Panc1 (cell line): ENCODE measurements around the gene ZFYVE28. TPM values are rescaled to one million over a fixed set of nuclear protein-coding genes. Genes with fewer than 3 reads are reported as not detected.

Source experiments
- ATAC-seq: fragments of 200-7000 bp; cut with Tn5 transposase; 2 replicates; pipeline ENCODE4 v1.9.1; 2020; ENCODE audit warnings: mild to moderate bottlenecking, moderate library complexity
- BruUV-seq: library from RNA; stranded (reverse); fragments of 400-500 nt; replicated peaks from 2 replicates; lab custom pipeline; 2021; lab: Mats Ljungman, UMichigan
- CTCF ChIA-PET: fragments of 300-600 bp; sonication (Branson Sonifier 250); formaldehyde crosslinking; loops from one replicate; lab custom pipeline; 2022; ENCODE audit warnings: antibody characterized with exemption; lab: Charles Lee
- POLR2A ChIA-PET: fragments of 300-600 bp; sonication (Branson Sonifier 250); formaldehyde crosslinking; loops from one replicate; lab custom pipeline; 2022; ENCODE audit warnings: antibody characterized with exemption; lab: Charles Lee
- DNase-seq: peaks from one replicate; pipeline ENCODE4 v3.0.0-alpha.2; 2010; ENCODE audit warnings: low read depth, low spot score
- H3K27ac ChIP-seq: 2 replicates; pipeline ENCODE4 v1.5.1; 2011; ENCODE audit warnings: mild to moderate bottlenecking, low read length, inconsistent platforms
- H3K27me3 ChIP-seq: fragments of 200-500 bp; sonication (Bioruptor generic); 2 replicates; pipeline ENCODE4 v1.6.0; 2014; ENCODE audit warnings: low read length, inconsistent platforms; ENCODE audit not compliant: control insufficient read depth, insufficient read depth
- H3K36me3 ChIP-seq: fragments of 200-500 bp; sonication (Bioruptor generic); 2 replicates; pipeline ENCODE4 v1.5.1; 2014; ENCODE audit warnings: inconsistent platforms, mild to moderate bottlenecking, low read length, moderate library complexity; ENCODE audit not compliant: control insufficient read depth, insufficient read depth
- H3K4me1 ChIP-seq: 2 replicates; pipeline ENCODE4 v1.5.1; 2011; ENCODE audit warnings: inconsistent platforms, mild to moderate bottlenecking, low read length, moderate library complexity; ENCODE audit not compliant: control insufficient read depth, insufficient read depth
- H3K4me3 ChIP-seq, 2 experiments: 2 replicates each; pipeline ENCODE4 v1.5.1; 2011 to 2012; ENCODE audit warnings: low read depth in 2 of 2, low read length in 2 of 2, mild to moderate bottlenecking in 2 of 2, inconsistent platforms in 1 of 2, moderate library complexity in 1 of 2
- H3K9me3 ChIP-seq: fragments of 200-500 bp; sonication (Bioruptor generic); 2 replicates; pipeline ENCODE4 v1.5.1; 2014; ENCODE audit warnings: low read depth, mild to moderate bottlenecking, inconsistent platforms, low read length, moderate library complexity; ENCODE audit not compliant: control insufficient read depth, insufficient read depth
- CTCF ChIP-seq: fragments of 450-650 bp; IDR thresholded peaks from 2 replicates; pipeline ENCODE4 v1.5.1; 2017; ENCODE audit warnings: mild to moderate bottlenecking
- POLR2AphosphoS5 ChIP-seq: IDR thresholded peaks from 2 replicates; pipeline ENCODE4 v1.6.1; 2012; ENCODE audit warnings: mild to moderate bottlenecking, low read depth, low read length, moderate library complexity
- REST ChIP-seq, 2 experiments: IDR thresholded peaks; 2 replicates each; pipeline ENCODE4 v1.6.1; 2011 to 2012; ENCODE audit warnings: low read depth in 2 of 2, control low read depth in 1 of 2, low read length in 1 of 2, mild to moderate bottlenecking in 1 of 2, moderate library complexity in 1 of 2; ENCODE audit not compliant: insufficient read depth in 1 of 2
- SIN3A ChIP-seq: IDR thresholded peaks from 2 replicates; pipeline ENCODE4 v1.6.1; 2012; ENCODE audit warnings: low read depth, mild to moderate bottlenecking, low read length, moderate library complexity, borderline replicate concordance; ENCODE audit not compliant: insufficient read depth
- TCF7L2 ChIP-seq: IDR thresholded peaks from 2 replicates; pipeline ENCODE4 v1.6.1; 2011; ENCODE audit warnings: mild to moderate bottlenecking, low read depth, low read length, inconsistent platforms
- in situ Hi-C: cut with HindIII; loops from 2 replicates; pipeline ENCODE4 v1.10.0; 2016; ENCODE audit warnings: low sequenced_read_pairs, low pct_unique_long_range_greater_than_20kb
- intact Hi-C: fragments of 100-400 bp; cut with micrococcal nuclease; formaldehyde crosslinking; loops from one replicate; pipeline ENCODE4 v1.10.0; 2022; ENCODE audit not compliant: unreplicated experiment
- total RNA-seq: library from RNA; stranded (reverse); gene quantifications from one replicate; pipeline ENCODE4 v1.2.1, GENCODE V29; 2021; ENCODE audit not compliant: unreplicated experiment

Gene ZFYVE28
- total RNA-seq, 1 experiment from 2014 or later = 11.9 TPM

- no peaks in the 10 kb centered on the region for H3K36me3 ChIP-seq
- H3K9me3 ChIP-seq = no peaks in the 10 kb centered on the region
- ATAC-seq = no peak
- H3K4me1 ChIP-seq = peaks cover 13% of the 10 kb centered on the region
- no peak for DNase-seq
- H3K27ac ChIP-seq = no peak overlapping the region
- TF ChIP-seq TCF7L2 (no peak), CTCF (no peak), POLR2AphosphoS5 (no peak), SIN3A (no peak), REST (IDR thresholded peaks at IDR 0.05; ENCODE audit: insufficient read depth in 1 of 2, low read depth in 2 of 2, low read length in 1 of 2) (no peak)
- no peak overlapping the region for H3K4me3 ChIP-seq
- ChIA-PET POLR2A (no interaction called here), CTCF (no interaction called here)
- no TSS peak for BruUV-seq
- intact Hi-C loops (no loop called here), in situ Hi-C loops (no loop called here)
- no peaks in the 10 kb centered on the region for H3K27me3 ChIP-seq
Measured at GRCh38 chr4:2402941-2403340, 15.5 kb downstream of the ZFYVE28 start.

GRCh38 chr4:2402048-2402842 lies 16.2 kb downstream of the ZFYVE28 start:
- Histone ChIP-seq H3K36me3 (no peaks in the 10 kb centered on the region), H3K4me1 (peaks cover 13% of the 10 kb centered on the region), H3K27me3 (no peaks in the 10 kb centered on the region), H3K9me3 (no peaks in the 10 kb centered on the region), H3K27ac (no peak overlapping the region), H3K4me3 (no peak overlapping the region)
- in situ Hi-C loops (no loop called here), intact Hi-C loops (no loop called here)
- no peak for TF ChIP-seq POLR2AphosphoS5
- no peak for TF ChIP-seq TCF7L2
- TF ChIP-seq SIN3A = no peak
- TF ChIP-seq CTCF = no peak
- ChIA-PET CTCF (no interaction called here), POLR2A (no interaction called here)
- DNase-seq = no peak
- BruUV-seq = no TSS peak
- ATAC-seq = peak; percentile 44
